HEK293 (cell line): ENCODE measurements around the gene C17orf58.

Experiments
- CTCF ChIA-PET: fragments of 350-600 bp; formaldehyde crosslinking; extraction: SDS; loops from one replicate; lab custom pipeline; 2021; ENCODE audit warnings: antibody characterized with exemption; lab: Yijun Ruan, JAX
- POLR2A ChIA-PET: fragments of 300-600 bp; formaldehyde crosslinking; extraction: SDS; loops from one replicate; lab custom pipeline; 2020; ENCODE audit warnings: antibody characterized with exemption, inconsistent platforms; lab: Yijun Ruan, JAX
- H3K27ac ChIP-seq: fragments of 200-500 bp; sonication (Bioruptor generic); 2 replicates; pipeline ENCODE4 v1.5.1; 2014; ENCODE audit warnings: low read depth, low read length, control low read depth, inconsistent platforms; ENCODE audit errors: extremely low read depth
- H3K36me3 ChIP-seq, 2 experiments: fragments of 200-500 bp in 1 of 2; sonication (Bioruptor generic) in 1 of 2; 1 replicate in 1 of 2; 2 replicates in 1 of 2; pipeline ENCODE4 v1.5.1; 2014 to 2017; ENCODE audit warnings: inconsistent platforms in 2 of 2, low read length in 2 of 2; ENCODE audit not compliant: control insufficient read depth in 2 of 2, insufficient read depth in 1 of 2
- H3K4me1 ChIP-seq: fragments of 200-500 bp; sonication (Bioruptor generic); 2 replicates; pipeline ENCODE4 v1.5.1; 2014; ENCODE audit warnings: mild to moderate bottlenecking, low read length, inconsistent platforms; ENCODE audit not compliant: control insufficient read depth, insufficient read depth
- H3K4me3 ChIP-seq: 2 replicates; pipeline ENCODE4 v1.5.1; 2011; ENCODE audit warnings: low read depth, mild to moderate bottlenecking, control low read depth, low read length, moderate library complexity
- H3K9me3 ChIP-seq: fragments of 200-500 bp; sonication (Bioruptor generic); 2 replicates; pipeline ENCODE4 v1.5.1; 2014; ENCODE audit warnings: low read depth, low read length, inconsistent platforms; ENCODE audit not compliant: control insufficient read depth, insufficient read depth
- EGR2 ChIP-seq: fragments of 450-650 bp; formaldehyde crosslinking; IDR thresholded peaks from 2 replicates; pipeline ENCODE4 v1.5.1; 2016; ENCODE audit warnings: low read depth, missing biosample characterization, missing genetic modification characterization
- GLIS1 ChIP-seq: fragments of 450-650 bp; formaldehyde crosslinking; IDR thresholded peaks from 2 replicates; pipeline ENCODE4 v1.5.1; 2016; ENCODE audit warnings: missing biosample characterization, missing genetic modification characterization
- MEIS1 ChIP-seq: sonication (generic); formaldehyde crosslinking; IDR thresholded peaks from 2 replicates; pipeline ENCODE4 v1.8.1; 2022; ENCODE audit warnings: missing genetic modification reagents, mild to moderate bottlenecking, borderline replicate concordance
- SCRT2 ChIP-seq: fragments of 450-650 bp; formaldehyde crosslinking; IDR thresholded peaks from 2 replicates; pipeline ENCODE4 v1.5.1; 2016; ENCODE audit warnings: missing biosample characterization, missing genetic modification characterization
- SETDB1 ChIP-seq: IDR thresholded peaks from one replicate; pipeline ENCODE4 v1.6.1; 2017; ENCODE audit warnings: mild to moderate bottlenecking, low read length, moderate library complexity, mixed read lengths; ENCODE audit not compliant: insufficient read length
- YY1 ChIP-seq: fragments of 450-650 bp; formaldehyde crosslinking; IDR thresholded peaks from 2 replicates; pipeline ENCODE4 v1.5.1; 2018; ENCODE audit warnings: missing biosample characterization, missing genetic modification characterization
- YY2 ChIP-seq: fragments of 450-650 bp; formaldehyde crosslinking; IDR thresholded peaks from 2 replicates; pipeline ENCODE4 v1.5.1; 2016; ENCODE audit warnings: missing biosample characterization, missing genetic modification characterization
- ZFP69B ChIP-seq: fragments of 450-650 bp; formaldehyde crosslinking; IDR thresholded peaks from 2 replicates; pipeline ENCODE4 v1.5.1; 2016; ENCODE audit warnings: missing biosample characterization, missing genetic modification characterization
- ZNF140 ChIP-seq: fragments of 450-650 bp; formaldehyde crosslinking; IDR thresholded peaks from 2 replicates; pipeline ENCODE4 v1.5.1; 2016; ENCODE audit warnings: missing biosample characterization, missing genetic modification characterization
- ZNF148 ChIP-seq: fragments of 450-650 bp; formaldehyde crosslinking; IDR thresholded peaks from 2 replicates; pipeline ENCODE4 v1.5.0; 2017; ENCODE audit warnings: missing biosample characterization, missing genetic modification characterization, borderline replicate concordance
- ZNF18 ChIP-seq: fragments of 450-650 bp; formaldehyde crosslinking; IDR thresholded peaks from 2 replicates; pipeline ENCODE4 v1.5.1; 2016; ENCODE audit warnings: missing biosample characterization, missing genetic modification characterization
- ZNF19 ChIP-seq: fragments of 450-650 bp; formaldehyde crosslinking; IDR thresholded peaks from 2 replicates; pipeline ENCODE4; 2016; ENCODE audit warnings: missing biosample characterization, missing genetic modification characterization, low read depth
- ZNF366 ChIP-seq: fragments of 450-650 bp; formaldehyde crosslinking; conservative IDR thresholded peaks from 2 replicates; pipeline ENCODE4 v1.5.1; 2016; ENCODE audit warnings: missing biosample characterization, missing genetic modification characterization
- ZNF37A ChIP-seq: fragments of 450-650 bp; IDR thresholded peaks from 2 replicates; pipeline ENCODE4 v1.5.1; 2018; ENCODE audit warnings: missing biosample characterization, missing genetic modification characterization
- ZNF501 ChIP-seq: fragments of 450-650 bp; formaldehyde crosslinking; IDR thresholded peaks from 2 replicates; pipeline ENCODE4 v1.5.1; 2016; ENCODE audit warnings: missing biosample characterization, missing genetic modification characterization
- ZNF585B ChIP-seq: fragments of 450-650 bp; formaldehyde crosslinking; IDR thresholded peaks from 2 replicates; pipeline ENCODE4 v1.5.1; 2016; ENCODE audit warnings: missing biosample characterization, missing genetic modification characterization
- ZNF654 ChIP-seq: fragments of 450-650 bp; formaldehyde crosslinking; IDR thresholded peaks from 2 replicates; pipeline ENCODE4 v1.5.1; 2016; ENCODE audit warnings: low read depth, missing biosample characterization, missing genetic modification characterization
- ZNF777 ChIP-seq: fragments of 450-650 bp; formaldehyde crosslinking; IDR thresholded peaks from 2 replicates; pipeline ENCODE4 v1.5.1; 2017; ENCODE audit warnings: missing biosample characterization, missing genetic modification characterization, borderline replicate concordance

The C17orf58 gene

GRCh38 chr17:67946513-67946912 is 49.8 kb downstream of the C17orf58 start:
- no peak overlapping the region for H3K27ac ChIP-seq
- H3K36me3 ChIP-seq: peaks cover 72 to 94% of the 10 kb centered on the region in 2 experiments
- ChIA-PET POLR2A (interaction anchor here (0.6 kb wide), 1 partner anchor 89 kb away, joined by 3 read pairs; the partner anchor contains the start of gene KPNA2), CTCF (interaction anchor here (0.6 to 2.1 kb wide), 4 partner anchors 13 to 523 kb away, joined by 3 to 13 read pairs (median 4); no protein-coding TSS in a partner anchor)
- H3K9me3 ChIP-seq: no peaks in the 10 kb centered on the region
- H3K4me3 ChIP-seq: no peak overlapping the region
- TF ChIP-seq ZNF37A (tag by site-specific recombination) (no peak), ZNF366 (tag by site-specific recombination) (no peak), ZNF140 (tag by site-specific recombination) (no peak), ZNF18 (tag by site-specific recombination) (no peak), YY1 (tag by site-specific recombination) (no peak), SETDB1 (no peak), EGR2 (tag by site-specific recombination) (no peak), SCRT2 (tag by site-specific recombination) (no peak)
- H3K4me1 ChIP-seq: no peaks in the 10 kb centered on the region

- ChIA-PET POLR2A (no interaction called here), CTCF (interaction anchor here (0.6 to 2.6 kb wide), 8 partner anchors 10 to 582 kb away, joined by 3 to 20 read pairs (median 5); no protein-coding TSS in a partner anchor)
- TF ChIP-seq MEIS1 (CRISPR knock-in tag): no peak
- TF ChIP-seq ZNF148: no peak
- no peak for TF ChIP-seq YY2
- no peak for TF ChIP-seq ZNF19 (tag by site-specific recombination)
- no peak for TF ChIP-seq GLIS1 (tag by site-specific recombination)
- no peak for TF ChIP-seq ZNF585B (tag by site-specific recombination)
- Histone ChIP-seq H3K9me3 (no peaks in the 10 kb centered on the region), H3K27ac (no peak overlapping the region), H3K36me3 (peaks cover 74 to 96% of the 10 kb centered on the region in 2 experiments), H3K4me1 (no peaks in the 10 kb centered on the region), H3K4me3 (no peak overlapping the region)
These were observed 52.2 kb downstream of the C17orf58 start for GRCh38 chr17:67944035-67944434.

- no peaks in the 10 kb centered on the region for H3K4me1 ChIP-seq
- H3K36me3 ChIP-seq: peaks cover 74 to 96% of the 10 kb centered on the region in 2 experiments
- TF ChIP-seq ZNF501 (no peak), ZFP69B (tag by site-specific recombination) (no peak), ZNF654 (peak; percentile 42), ZNF366 (tag by site-specific recombination) (no peak), ZNF777 (tag by site-specific recombination) (no peak)
- H3K27ac ChIP-seq: no peak overlapping the region
- H3K9me3 ChIP-seq: no peaks in the 10 kb centered on the region
- no peak overlapping the region for H3K4me3 ChIP-seq
- ChIA-PET CTCF (interaction anchor here (0.6 to 2.6 kb wide), 30 partner anchors 9 to 238 kb away, joined by 3 to 20 read pairs (median 3); no protein-coding TSS in a partner anchor), POLR2A (interaction anchor here (0.5 to 0.6 kb wide), 2 partner anchors 112 to 120 kb away, joined by 3 read pairs; no protein-coding TSS in a partner anchor)
These were observed 53.5 kb downstream of the C17orf58 start for GRCh38 chr17:67942810-67943209.
